GM21619 (cell line): ENCODE measurements around the gene UPF1.

Experiments used
- ATAC-seq: cut with Tn5 transposase; IDR thresholded peaks from one replicate; pipeline ENCODE4 v1.9.1; 2021; ENCODE audit not compliant: unreplicated experiment

UPF1 gene

GRCh38 chr19:18868380-18869022, 36.7 kb downstream of the UPF1 start:
- ATAC-seq = no peak

GRCh38 chr19:18869023-18869618, 37.4 kb downstream of the UPF1 start:
- ATAC-seq = no peak

GRCh38 chr19:18869781-18870530, 38.2 kb downstream of the UPF1 start:
- ATAC-seq = no peak

GRCh38 chr19:18870531-18871172, 38.9 kb downstream of the UPF1 start:
- no peak for ATAC-seq

- ATAC-seq = no peak
These were observed 39.8 kb downstream of the UPF1 start for GRCh38 chr19:18871543-18871942.

GRCh38 chr19:18875726-18876125, 44.0 kb downstream of the UPF1 start:
- ATAC-seq = no peak

GRCh38 chr19:18876865-18877264, 45.1 kb downstream of the UPF1 start:
- ATAC-seq = no peak

- no peak for ATAC-seq
These were observed 46.5 kb downstream of the UPF1 start for GRCh38 chr19:18878058-18878797.

- no peak for ATAC-seq
These were observed 47.3 kb downstream of the UPF1 start for GRCh38 chr19:18878858-18879578.

GRCh38 chr19:18879579-18880373, 48.0 kb downstream of the UPF1 start:
- ATAC-seq = no peak

GRCh38 chr19:18881491-18881890, 49.7 kb downstream of the UPF1 start:
- ATAC-seq = no peak

- no peak for ATAC-seq
These were observed 52.0 kb downstream of the UPF1 start for GRCh38 chr19:18883526-18884304.

- ATAC-seq = no peak
These were observed 55.2 kb downstream of the UPF1 start for GRCh38 chr19:18886972-18887371.

- ATAC-seq = no peak
These were observed 58.4 kb downstream of the UPF1 start for GRCh38 chr19:18889949-18890745.

GRCh38 chr19:18893587-18894253, 62.0 kb downstream of the UPF1 start:
- ATAC-seq = no peak

- ATAC-seq = no peak
These were observed 62.7 kb downstream of the UPF1 start for GRCh38 chr19:18894254-18895037.
